ENCODE measurements around the gene ZNF813.

GRCh38 chr19:53463263-53463662 is 4.3 kb upstream of the ZNF813 start:
- TF ChIP-seq CTCF (conservative IDR thresholded peaks at IDR 0.05) (no peak), EZH2 (IDR thresholded peaks at IDR 0.05; ENCODE audit: low read depth) (no peak)

Data from PC-9 (cell line).